ENCODE data around the gene CCDC50.

CCDC50 gene

DNA sequence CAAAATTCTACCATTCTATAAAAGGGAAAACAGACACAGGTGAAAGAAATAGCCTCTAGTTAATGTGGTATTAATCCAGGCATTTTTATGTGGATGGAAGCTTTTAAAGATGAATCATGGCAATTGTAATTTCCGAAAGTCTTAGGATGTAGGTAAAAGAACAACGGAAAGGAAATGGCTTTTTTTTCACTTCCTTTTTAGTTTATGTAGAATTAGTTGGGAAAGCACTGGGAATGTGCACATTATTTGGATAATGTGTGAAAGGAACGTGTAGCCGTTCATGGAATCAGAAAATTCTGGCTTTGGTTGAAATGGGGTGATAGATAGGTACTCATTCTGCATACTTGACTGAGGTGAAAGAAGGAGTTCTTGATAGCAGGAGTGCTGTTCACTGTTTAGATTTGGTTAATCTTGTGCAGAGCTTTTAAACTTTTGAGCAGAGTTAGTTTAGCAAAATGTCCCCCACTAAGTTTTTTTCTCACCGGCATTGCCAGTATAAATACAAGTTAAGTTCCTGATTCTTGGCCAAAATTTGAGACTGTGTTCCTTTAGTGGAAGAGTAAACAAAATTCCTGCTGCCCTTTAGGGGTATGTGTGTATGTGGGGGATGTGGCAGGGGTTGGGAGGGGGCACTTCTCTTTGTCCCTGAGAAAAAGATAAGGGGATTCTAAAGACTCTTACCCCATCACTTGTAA, 21.3 kb downstream of the CCDC50 start:
- DNase-seq = no peak

DNA sequence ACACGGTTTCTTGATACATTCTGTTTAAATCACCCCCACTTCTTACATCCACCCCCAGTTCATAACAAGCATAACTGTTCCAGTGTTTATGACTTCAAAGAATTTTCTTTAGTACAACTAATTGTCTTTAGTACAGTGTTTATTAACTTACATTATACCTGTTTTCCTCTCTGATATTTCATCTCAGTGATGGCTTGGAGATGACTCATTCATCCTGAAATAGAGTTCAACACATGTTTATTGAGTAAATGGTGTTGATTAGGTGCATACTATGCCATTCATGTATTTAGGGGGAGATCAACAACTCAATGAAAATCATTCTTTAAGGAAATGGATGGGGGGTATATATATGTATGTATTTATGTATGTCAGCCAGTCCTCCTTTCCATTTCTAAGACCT, 22.8 kb downstream of the CCDC50 start:
- DNase-seq = no peak

DNA sequence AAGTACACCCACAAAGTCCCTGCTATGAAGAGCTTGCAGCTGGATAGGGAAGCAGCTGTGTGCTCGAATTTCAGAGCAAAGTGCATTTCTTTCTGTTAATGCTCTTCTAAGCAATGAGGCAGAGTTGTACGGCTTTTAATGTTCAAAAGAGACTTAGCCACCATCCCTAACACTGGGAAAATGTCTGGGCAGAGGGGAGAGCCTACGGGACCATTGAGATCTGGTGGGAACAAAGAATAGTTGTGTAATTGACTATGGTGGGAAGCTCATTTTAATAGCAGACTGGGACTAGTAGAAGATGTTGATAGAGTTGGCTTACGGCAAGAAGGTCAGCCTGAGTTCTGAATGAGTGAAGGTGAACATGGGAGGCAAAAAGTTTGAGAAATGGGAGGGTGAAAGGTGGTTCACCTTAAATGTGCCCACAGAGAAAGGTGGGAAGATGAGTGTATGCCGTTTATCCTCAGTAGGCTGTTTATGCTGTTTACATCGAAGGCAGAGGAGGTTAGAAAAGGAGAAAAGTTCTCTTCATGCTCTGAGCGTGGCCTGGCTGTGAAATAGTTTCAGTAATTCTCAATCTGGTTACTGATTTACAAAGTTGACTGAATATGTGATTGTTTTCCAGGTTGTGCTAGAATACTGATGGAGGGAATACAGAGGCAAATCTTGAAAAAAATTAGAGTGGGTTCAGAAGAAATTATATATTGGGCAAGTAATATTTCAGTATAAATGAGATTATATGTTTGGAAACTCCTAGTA, 24.0 kb downstream of the CCDC50 start:
- no peak for DNase-seq

DNA sequence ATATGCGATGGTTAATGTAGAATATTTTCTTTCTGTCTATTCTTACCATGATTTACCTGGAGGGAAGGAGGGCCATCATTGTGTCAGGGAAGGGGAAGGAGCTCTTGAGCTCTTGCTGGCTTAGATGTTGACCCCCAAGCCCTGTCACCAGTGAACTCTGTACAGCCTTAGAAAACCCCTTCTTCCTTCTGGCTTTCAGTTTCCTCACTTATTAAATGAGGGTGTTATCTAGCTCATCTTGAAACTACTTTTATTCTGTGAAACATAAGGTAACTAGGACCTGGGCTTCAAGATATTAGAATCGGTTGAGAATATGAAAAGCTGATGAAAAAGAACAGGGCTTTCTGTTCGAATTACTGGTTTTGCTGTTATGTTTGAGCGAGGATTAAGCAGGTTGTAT, 26.2 kb downstream of the CCDC50 start:
- DNase-seq = no peak

DNA sequence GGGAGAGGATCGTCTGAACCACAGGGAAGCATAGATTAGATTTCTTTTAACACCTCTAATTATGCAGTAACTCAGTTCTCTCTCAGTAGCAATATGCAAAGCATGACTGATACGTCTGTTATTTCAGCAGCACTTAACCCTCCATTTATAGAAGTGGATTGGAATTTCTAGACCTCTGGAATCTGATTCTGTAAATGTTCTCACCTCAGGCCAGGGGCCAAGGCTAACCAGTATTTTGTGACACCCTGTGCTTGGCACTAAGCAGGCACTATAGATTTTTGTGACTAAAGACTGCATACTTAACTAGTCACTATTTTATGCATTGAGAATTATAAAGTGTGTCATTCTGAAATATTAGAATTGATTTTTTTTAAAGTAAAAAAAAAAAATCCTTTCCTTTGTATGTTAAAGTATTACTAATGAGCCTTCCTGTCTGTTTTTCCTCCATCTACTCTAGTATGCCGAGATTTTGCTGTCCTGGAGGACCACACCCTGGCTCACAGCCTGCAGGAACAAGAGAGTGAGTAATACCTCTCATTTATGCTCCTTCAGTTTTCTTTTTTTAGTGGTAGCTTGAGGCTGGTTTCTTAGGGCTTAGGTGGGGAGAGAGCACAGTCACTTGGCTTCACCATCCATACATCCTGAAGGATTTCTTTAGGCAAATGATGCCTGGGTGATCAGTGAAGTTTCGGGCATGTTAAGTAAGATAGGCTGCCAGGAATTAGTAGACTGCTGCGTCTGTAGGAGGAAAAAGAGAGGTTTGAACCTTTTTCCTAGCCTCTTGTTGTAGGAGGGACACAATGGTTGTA, 27.6 kb downstream of the CCDC50 start:
- DNase-seq = no peak

DNA sequence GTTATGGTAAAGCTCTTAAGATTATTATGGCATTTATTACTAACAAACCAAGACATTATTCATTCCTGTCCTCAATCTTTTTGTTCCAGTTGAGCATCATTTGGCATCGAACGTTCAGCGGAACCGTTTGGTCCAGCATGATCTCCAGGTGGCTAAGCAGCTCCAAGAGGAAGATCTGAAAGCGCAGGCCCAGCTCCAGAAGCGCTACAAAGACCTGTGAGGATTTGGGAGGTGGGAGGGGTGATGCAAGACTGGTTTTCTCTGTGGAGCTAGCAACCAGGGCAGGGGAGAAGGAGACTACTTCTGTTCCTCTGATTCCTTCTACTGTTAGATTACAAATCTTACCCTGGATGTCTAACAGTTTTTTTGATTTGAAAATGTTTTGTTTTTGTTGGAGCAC, 28.7 kb downstream of the CCDC50 start:
- DNase-seq = no peak

DNA sequence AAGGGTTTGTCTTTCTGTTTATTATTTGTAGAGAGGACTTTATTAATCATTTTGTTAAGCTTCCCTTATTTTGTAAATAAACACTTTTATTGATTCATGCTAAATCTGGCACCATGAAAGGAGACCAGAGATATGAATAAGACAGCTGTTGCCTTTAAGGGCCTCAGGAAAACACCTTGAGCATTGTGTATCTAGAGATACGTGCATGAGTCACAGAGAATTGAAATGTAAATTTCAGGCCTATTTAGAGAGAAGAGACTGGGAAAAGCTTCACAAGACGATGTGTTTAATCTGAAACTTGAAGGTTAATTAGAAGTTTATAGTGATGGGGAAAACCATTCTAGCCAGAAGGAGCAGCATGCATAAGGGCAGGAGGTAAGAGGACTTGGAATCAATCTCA, 29.7 kb downstream of the CCDC50 start:
- no peak for DNase-seq

DNA sequence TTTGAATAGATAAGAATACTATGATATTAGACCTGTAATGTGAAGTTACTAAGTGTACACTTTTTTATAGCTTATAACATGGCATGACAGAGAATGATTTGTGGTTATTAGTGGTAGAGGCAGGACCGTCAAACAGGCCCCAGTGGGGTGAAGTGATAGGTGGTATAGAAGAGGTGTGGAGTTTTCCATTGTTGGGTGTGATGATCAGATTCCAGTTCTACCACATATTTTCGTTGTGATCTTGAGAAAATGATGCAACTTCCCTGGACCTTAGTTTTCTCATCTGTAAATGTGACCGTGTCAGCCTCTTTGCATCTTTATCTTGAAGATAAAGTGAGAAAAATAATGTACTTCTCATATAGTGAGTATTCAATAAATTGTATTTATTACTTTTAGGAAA, 31.4 kb downstream of the CCDC50 start:
- no peak for DNase-seq

DNA sequence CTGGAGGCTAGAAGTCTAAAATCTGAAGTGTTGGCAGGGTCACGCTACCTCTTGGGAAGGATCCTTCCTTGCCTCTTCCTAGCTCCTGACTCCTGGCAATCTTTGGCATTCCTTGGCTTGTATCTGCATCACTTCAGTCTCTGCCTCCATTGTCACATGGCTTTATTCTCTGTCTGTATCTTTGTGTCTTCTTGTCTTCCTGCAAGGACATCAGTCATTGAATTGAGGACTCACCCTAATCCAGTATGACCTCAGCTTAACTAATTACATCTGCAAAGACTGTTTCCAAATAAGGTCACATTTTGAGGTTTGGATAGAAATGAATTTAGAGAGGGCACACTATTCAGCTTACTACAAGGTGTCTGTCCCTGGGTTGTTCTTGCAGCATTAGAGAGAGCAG, 32.3 kb downstream of the CCDC50 start:
- DNase-seq = no peak

DNA sequence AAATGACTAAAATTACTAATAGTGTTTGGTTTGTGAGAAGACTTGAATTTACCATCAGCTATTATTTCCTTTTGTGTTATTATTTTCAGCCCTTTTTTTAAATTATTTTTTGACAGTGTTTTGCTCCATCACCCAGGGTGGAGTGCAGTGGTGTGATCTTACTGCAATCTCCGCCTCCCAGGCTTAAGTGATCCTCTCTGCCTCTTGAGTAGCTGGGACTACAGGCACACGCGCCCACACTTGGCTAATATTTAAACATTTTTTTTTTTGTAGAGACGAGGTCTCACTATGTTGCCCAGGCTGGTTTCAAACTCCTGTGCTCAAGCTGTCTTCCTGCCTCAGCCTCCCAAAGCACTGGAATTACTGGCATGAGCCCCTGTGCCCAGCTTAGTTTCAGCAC, 32.8 kb downstream of the CCDC50 start:
- no peak for DNase-seq

DNA sequence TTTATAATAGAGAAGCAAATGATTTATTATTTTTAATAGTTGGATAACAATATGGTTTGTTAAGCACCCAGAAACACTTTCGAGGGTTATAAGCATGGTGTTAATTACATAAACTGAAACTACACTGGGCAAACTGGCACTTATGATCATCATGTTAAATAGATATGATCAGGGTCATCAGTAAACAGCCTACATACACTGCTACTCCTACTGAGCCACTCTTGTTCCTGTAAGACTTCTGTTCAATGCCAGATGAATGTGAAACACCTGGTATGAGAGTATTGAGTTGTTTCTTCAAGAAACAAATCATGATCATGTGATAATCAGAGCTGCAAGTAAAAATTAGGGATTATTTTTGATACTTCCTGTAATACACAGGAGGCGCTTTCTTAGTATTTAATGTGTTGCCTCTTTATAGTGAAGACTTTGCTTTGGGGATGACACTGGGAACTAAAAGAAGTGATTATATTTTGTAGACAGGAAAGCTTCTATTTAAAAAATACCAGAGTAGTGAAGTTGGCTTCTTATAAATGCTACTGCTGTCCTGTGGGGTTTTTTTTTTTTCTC, 33.4 kb downstream of the CCDC50 start:
- DNase-seq = no peak

DNA sequence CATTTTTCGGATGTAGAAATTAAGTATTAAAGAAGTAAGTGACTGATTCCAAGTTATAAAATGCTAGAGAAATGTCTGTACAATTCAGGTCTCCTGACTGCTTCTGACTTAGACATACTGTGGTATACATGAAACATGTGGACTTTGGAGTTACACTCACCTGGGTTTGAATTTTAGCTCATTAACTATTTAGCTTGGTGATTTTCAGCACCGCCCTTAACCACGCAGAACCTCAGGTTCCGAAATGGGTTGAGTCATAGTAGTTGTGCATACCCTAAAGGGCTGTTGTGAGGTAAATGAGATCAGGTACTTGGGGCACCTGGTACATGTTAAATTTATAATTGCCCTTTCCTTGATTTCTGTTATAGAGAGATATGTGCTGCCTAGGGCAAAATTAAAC, 34.0 kb downstream of the CCDC50 start:
- DNase-seq = no peak

DNA sequence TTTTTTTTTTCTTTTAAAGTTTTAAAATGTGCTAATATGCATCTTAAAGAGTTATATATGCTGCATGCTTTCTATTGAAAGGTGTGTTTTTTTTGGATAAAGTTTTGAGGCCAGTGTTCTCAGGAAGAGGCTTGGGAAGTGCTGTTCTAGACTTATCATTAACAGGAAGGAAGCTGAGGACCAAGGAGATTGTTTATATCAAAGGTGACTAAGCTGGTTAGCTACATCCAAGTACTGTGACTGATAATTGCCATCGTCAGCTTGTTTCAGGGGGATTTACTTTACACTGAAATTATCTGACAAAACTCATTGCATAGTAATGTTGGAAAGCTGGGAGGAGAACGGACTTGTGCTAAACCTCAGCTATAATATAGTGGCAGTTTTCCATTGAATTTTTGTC, 37.5 kb downstream of the CCDC50 start:
- DNase-seq = no peak

DNA sequence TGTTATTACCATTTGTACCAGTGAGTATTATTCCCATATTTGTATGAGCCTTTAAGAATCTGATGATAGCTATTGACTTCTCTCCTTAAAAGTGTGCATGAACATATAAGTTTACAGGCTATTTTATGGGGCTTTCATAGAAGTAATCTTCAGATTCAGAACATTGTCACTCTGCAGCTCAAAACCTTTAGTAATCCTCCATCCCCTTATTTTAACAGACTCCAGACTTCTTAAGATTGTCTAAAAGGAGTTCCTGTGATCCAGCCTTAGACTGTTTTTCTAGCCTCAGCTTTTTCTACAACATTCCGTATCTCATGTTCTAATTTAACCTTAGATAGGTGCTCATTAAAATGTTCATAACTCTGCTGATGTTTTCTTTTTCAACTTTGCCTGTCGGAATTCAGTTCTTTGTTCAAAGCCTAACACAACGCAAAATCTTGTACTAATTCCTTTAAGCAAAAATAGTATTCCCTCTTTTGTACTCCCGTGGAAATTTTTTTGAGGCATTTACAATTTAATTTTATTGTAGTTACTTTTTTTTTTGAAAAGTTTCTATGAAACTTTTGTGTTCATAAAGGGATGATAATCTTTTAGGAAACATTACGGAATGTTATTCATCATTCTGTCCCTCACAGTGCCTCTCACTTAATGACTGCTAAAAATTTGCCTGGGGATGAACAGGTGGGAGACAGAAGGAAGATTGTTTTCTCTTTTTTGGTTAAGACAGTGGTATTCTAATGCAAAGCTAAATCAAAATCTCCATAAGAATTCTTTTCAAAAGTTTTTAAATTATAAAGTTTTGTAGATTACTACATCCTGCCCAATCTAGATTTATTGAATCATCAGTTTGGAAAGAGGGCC, 39.8 kb downstream of the CCDC50 start:
- no peak for DNase-seq

DNA sequence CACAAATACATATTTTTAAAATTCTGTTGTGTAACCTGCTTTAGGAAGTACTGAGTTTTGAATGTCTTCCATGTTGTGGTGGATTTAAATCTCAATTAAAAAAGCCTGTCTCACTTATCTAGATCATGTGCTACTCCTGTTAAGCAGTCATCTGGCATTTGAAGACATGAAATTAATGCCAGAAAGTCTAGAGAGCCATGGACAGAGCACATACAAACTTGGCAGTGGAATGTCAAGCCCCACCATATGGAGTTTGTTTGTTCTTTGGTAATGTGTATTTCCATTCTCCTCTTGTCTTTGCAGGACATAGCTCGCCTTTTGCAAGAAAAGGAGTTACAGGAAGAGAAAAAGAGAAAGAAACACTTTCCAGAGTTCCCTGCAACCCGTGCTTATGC, 40.4 kb downstream of the CCDC50 start:
- DNase-seq = no peak

DNA sequence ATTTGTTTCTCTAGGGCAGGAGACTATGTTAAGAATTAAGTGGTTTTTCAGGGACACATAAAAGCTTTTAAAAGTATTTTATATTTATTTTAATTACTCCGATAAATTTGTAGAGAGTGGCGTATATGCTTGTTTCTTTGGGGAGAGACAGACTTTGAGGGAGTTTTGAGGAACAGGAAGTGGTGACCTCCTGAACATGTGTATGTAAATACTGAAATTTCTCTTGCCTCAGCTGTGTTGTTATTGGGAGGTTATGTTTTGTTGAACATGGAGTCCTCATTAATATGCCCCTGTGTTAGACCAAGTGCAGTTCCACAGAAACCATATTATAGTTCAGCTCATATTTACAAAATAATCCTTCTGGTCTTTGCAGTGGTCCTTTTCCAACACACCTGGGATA, 42.9 kb downstream of the CCDC50 start:
- no peak for DNase-seq

DNA sequence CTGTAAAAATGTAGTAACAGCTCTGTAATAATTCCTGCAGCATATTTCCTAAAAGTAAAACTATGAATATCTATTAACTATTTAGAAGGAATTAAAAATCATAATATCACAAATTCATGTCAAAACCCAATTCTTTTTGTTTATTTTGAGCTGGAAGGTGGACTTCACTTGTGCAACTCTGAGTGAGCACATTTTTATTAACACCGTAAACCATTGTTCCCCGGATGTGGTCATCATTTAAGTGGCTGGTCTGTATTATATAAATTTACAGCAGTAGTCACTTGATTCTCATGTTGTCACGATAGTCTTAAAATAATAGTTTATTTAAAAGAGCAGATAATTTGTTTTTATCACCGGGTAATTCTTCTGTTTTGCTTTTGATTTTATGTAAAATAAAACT, 44.1 kb downstream of the CCDC50 start:
- DNase-seq = no peak

DNA sequence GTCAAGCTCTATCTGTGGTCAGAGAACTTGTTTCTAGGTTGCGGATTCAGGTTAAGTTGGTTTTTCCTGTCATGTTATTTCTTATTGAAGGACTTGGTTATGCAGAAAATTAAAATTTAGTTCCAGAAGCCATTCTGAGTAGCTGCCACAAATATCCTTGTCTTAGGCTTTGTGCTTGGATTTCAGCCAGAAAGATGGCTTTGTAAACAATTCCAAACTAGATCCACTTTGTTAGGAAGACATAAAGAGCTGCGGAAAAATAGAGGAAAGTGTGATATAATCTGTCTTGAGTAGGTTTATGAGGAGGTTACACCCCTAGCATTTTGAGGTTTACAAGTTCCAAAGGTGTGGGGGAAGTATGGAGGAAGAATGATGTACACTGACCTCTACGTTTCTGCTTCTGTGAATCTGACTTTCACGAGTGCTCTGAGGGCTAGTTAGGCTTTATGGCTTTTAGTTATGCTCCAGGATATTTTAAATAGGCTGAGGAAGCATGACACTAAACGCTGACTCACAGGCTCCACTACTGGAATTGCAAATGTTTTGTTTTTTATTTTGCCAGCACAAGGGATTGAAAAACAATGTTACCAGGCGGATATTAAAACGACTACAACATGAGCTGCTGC, 47.4 kb downstream of the CCDC50 start:
- DNase-seq = no peak

DNA sequence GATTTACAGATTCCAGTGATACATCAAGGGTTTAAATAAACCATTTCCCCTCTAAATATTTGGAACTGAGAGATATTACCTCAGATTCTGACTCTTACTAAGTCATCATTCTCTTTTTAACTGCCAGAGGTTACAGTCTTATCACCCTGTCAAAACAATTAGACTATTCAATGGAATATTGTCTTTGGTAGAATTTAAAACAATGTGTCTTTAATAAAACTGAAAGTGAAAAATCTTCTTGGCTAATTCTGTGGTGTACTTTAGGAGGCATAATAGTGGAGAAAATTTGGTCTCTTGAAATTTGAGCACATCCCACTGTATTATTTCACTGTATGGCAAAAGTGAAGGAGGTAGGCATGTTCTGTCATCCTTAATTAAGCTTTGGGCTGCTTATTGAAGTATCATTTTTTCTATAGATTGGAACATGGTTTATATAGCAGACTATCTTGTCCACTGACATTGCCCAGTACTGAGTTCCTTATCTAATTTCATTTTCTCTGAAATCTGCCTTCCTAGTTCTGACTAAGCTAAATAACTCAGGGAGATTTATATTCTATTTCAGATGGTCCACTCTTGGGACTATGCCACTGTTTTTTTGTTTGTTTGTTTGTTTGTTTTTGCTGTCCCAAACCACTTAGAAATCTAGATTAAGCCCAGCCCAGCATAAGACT, 49.1 kb downstream of the CCDC50 start:
- no peak for DNase-seq

DNA sequence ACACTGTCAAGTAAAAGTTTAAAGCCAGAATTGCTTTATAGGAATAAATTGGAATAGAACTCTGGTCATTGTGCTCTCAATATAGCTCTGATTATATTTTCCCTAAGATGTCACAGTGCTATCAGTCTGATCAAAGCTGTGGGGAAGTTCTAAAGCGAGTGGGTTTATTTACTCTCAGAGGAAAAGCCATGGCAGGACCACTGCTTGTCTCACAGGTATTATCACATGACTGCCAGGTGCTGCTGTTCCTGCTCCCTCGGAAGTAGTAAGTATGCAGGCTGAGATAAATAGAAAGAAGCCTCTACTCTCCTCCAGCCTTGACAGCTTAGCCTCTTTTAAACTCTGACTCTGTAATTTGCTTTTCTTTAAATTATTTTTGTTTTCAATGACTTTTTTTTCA, 50.3 kb downstream of the CCDC50 start:
- no peak for DNase-seq

DNA sequence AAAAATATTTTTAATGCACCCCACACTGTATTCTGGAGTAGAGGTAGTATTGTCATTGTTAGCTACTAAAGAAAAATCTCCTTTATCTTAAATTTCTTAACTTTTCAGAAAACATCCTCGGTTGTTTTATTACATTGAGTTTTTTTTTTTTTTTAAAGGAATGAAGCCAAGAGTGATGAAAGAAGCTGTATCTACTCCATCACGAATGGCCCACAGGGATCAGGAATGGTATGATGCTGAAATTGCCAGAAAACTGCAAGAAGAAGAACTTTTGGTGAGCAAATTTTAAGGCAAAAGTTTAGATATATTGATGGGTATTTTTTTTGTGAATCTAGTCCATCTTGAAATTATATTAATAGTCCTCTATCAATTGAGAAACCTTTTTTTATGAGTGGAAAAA, 50.8 kb downstream of the CCDC50 start:
- no peak for DNase-seq

DNA sequence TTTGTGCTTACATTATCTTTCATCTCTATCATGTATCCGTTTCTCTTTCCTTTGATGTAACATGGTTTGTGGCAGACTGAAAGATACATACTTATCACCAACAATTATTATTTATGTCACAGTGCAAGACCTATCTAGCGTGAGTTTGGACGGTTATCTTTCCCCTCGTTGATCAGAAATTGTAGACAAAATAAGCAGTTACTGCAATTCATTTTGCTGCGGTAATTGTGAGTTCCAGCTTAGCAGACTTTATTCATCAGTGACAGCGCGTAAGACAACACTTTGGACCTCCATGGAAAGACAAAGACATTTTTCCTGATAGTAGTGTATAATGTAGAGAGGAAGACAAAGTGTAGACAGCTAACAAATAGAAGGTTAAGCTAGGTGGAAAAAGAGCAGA, 52.1 kb downstream of the CCDC50 start:
- DNase-seq = no peak
